NCI-H82 (cell line): ENCODE data around the gene CPNE2.

Experiments used
- DNase-seq: peaks from one replicate; lab custom pipeline; 2025; lab: John Stamatoyannopoulos, UW

Gene CPNE2

GRCh38 chr16:57123974-57124674, 31.7 kb downstream of the CPNE2 start:
- no peak for DNase-seq

DNA sequence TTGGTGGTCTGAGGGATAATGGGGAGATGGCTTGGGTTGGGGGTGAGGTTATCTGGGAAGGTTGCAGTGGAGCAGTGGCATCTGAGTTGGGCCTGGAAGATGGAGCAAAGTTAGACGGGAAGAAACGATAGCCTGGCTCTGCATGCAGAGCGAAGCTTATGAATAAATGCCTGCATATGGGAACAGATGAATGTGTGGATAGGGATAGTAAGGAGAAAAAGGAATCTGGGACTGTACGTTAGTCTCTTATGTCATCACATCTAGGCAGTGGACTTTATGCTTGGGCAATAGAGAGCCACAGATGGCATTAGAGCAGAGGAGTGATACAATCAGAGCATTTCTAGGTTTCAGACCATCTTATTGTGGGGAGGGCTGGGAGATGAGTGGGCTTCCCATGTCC, 33.0 kb downstream of the CPNE2 start:
- DNase-seq, result no peak

- no peak for DNase-seq
These were observed 33.6 kb downstream of the CPNE2 start for GRCh38 chr16:57125969-57126368.

- no peak for DNase-seq
These were observed 34.0 kb downstream of the CPNE2 start for GRCh38 chr16:57126411-57126810.

DNA sequence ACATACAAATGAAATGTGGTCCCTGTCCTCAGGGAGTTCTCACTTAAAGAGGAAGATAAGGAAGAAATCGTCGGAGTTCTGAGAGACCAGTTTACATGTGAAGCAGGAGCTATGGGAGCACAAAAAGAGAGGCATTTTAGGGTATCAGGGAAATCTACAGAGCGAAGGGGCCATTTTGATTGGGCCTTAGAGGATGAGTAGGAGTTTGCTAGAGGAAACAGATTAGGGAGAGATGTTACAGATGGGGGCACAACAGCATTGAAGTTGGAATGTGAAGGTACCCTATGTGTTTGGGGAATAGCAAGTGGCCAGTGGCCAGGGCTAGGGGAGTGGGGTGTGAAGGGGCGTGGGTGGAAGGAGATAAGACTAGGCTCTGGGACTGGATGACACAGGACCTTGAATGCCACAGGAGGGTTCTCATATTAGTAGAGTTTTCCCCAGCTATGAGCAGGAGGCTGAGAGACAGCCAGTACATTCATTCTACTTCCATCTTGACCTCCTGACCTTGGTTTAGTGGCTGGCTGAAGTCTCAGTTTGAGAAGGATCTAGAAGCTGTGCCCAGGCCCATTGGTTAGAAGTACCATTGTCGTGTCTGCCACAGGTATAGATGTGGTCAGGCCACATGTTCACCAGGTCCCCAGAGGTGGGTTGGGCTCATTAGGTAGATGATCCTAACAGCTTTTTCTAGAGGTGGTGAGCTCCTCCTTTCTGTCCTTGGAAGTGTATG, 34.8 kb downstream of the CPNE2 start:
- no peak for DNase-seq

DNA sequence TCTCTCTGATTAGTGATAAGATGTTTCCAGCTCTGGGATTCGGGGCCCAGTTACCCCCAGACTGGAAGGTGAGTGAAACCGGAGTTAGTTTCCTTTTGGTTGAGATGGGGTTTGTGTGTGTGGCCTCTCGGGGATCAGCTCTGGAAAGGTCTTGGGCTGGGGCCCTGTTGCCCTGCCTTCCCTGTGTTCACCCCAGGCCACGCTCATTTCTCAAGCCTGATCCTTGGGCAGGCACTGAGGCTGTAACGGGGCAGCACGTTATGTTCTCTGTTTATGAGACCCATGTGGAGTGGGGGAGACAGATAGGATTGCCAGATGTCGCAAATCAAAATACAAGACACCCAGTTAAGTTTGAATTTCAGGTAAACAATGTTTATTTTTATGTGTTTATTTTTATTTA, 35.5 kb downstream of the CPNE2 start:
- no peak for DNase-seq

DNA sequence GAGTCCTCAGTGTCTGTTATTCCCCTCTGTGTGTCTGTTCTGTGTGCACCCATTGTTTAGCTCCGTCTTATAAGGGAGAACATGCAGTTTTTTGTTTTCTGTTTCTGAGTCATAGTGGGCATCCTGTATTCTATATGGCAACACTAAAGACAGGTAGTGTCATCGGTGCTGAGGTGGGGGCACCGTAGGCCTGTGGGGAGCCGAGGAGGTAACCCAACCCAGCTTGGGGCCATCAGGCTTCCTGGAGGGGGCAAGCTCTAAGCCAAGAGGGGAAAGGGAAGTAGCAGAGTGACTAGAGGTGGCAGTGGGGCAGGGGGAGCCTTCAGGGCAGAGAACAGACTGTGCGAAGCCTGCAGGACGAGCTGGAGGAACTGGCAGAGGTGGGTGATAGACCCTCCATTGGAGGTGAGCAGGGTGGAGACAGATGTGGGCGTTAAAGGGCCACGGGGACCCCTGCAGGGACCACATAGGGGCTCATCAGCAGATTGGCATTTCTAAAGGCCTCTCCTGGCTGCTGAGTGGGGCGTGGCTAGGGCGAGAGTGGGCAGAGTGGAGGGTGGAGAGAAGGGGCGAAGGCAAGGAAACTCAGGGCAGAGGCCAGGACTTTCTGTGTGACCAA, 36.5 kb downstream of the CPNE2 start:
- DNase-seq, result no peak

GRCh38 chr16:57130950-57131321, 38.6 kb downstream of the CPNE2 start:
- no peak for DNase-seq

- DNase-seq, result no peak
These were observed 39.1 kb downstream of the CPNE2 start for GRCh38 chr16:57131351-57131970.

GRCh38 chr16:57132470-57132869, 40.1 kb downstream of the CPNE2 start:
- DNase-seq, result no peak

GRCh38 chr16:57133031-57133430, 40.6 kb downstream of the CPNE2 start:
- no peak for DNase-seq

GRCh38 chr16:57133886-57134285, 41.5 kb downstream of the CPNE2 start:
- DNase-seq, result no peak

GRCh38 chr16:57134982-57135381, 42.6 kb downstream of the CPNE2 start:
- DNase-seq, result peak; percentile 59

- no peak for DNase-seq
These were observed 44.7 kb downstream of the CPNE2 start for GRCh38 chr16:57137043-57137442.

- DNase-seq, result no peak
These were observed 45.3 kb downstream of the CPNE2 start for GRCh38 chr16:57137566-57138273.

- no peak for DNase-seq
These were observed 46.0 kb downstream of the CPNE2 start for GRCh38 chr16:57138281-57138935.

DNA sequence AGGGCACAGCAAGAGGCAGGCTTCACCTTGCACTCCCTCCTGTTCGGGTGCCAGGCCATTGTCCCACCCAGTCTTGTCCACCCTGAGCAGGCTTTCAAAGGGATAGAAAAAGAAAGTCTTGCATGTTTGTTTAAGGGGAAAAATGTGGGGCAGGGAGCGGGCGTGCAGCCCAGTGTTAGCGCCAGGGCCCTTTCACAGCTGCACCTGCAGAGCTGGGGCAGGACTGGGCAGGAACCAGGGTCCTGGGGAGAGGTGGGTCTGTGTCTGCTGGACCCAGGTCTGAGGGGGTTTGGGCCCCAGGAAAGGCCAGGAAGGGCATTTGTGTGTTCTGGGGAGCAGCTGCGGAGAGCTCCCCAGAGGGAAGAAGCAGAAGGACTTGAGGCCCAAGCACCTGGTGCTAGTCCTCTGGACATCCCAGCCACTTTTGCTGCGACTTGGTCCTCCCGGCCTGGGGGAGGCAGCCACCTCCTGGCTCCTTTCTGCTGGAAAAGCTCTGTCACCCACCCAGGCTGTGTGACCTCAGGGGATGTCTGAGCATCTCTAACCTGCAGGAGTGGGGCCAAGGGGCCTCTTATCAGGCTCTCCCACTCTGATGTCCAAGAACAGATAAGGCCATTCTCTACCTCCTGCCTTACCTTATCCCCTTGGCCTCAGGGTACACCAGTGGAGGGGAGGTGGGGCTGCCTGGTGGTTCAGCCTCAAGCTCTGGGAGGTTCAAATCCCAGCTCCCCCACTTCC, 48.7 kb downstream of the CPNE2 start:
- DNase-seq, result no peak

- DNase-seq, result no peak
These were observed 49.6 kb downstream of the CPNE2 start for GRCh38 chr16:57141822-57142631.

DNA sequence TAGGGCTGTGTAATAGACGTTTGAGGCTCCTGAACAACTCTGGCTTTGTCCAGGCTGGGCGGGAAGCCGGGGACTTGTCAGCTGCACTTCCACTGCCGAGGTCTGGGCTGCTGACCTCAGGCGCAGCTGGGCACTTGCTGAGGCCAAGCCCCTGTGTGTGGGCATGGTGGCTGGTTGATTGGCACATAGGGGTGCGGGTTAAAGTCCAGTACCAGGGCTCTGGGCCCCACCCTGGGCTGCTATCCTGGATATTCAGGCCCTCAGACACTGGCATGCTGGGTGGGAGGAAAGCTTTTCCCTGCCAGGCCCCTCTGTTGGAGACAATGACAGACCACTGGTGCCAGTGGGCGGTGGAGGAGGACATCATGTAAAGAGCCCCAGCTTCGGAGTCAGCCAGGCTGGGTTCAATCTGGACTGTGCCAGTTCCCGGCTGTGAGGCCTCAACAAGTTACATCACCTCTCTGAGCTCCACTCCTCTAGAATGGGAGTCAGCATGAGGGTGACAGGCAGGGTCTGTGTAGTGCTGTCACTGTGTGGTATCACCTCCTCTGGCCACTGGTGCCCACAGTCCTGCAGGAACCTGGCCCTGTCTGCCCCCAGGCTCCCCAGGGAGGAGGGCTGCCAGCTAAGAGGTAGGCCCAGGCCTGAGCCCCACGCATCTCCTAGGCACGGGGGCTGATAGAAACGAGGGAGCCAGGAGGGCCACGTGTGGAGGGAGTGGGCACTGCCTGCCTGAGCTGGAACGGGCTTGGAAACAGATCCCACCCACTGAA, 51.0 kb downstream of the CPNE2 start:
- no peak for DNase-seq
